Hematopoietic multipotent progenitor cell (in vitro differentiated cells): ENCODE results near the gene CD80. TPM values are rescaled to one million over a fixed set of nuclear protein-coding genes. Genes with fewer than 3 reads are reported as not detected.
"Not testable (repeated sequence)": the region's sequence is repeated elsewhere in the genome, so short reads cannot be mapped to it uniquely, and the experiment has no call there.

Experiments used
- DNase-seq, 3 donors: peaks; one replicate each; pipeline ENCODE4 v3.0.0-alpha.2; 2011 to 2015; ENCODE audit warnings: low read depth in 2 of 3, low spot score in 2 of 3
- total RNA-seq: library from RNA; depleted of rRNA; stranded (reverse); fragments of >200 nt; gene quantifications from one replicate; pipeline ENCODE4 v1.2.3, GENCODE V29; 2012

CD80 gene
- total RNA-seq, 1 donor, result 0.54 TPM

GRCh38 chr3:119585208-119585607 is 25.8 kb upstream of the CD80 start:
- no peak for DNase-seq

- no peak for DNase-seq
Observed at GRCh38 chr3:119582178-119582577, 22.8 kb upstream of the CD80 start.

GRCh38 chr3:119580067-119580760 is 20.8 kb upstream of the CD80 start:
- DNase-seq, result peak in 2 of 3 donors; percentile 42 to 71

GRCh38 chr3:119579366-119580066 is 20.1 kb upstream of the CD80 start, which contains the start of gene ADPRH:
TSS of gene ADPRH (plus strand) at chr3:119579492. CDS start at chr3:119582170, 2,678 bp downstream.
- peak in 2 of 3 donors; percentile 65 to 68 for DNase-seq

GRCh38 chr3:119575507-119575906 is 16.1 kb upstream of the CD80 start:
- no peak for DNase-seq

- DNase-seq, result no peak
Observed at GRCh38 chr3:119571688-119572087, 12.3 kb upstream of the CD80 start.

GRCh38 chr3:119571230-119571629 is 11.8 kb upstream of the CD80 start:
- no peak for DNase-seq

GRCh38 chr3:119570229-119570628 is 10.8 kb upstream of the CD80 start:
- DNase-seq, result peak in 2 of 3 donors; percentile 34 to 83

GRCh38 chr3:119569156-119569555 is 9.7 kb upstream of the CD80 start:
- DNase-seq, result no peak

- not testable (repeated sequence) for DNase-seq
Observed at GRCh38 chr3:119563334-119563733, 3.9 kb upstream of the CD80 start.

GRCh38 chr3:119562307-119562961 is 3.0 kb upstream of the CD80 start:
- peak in 2 of 3 donors; percentile 59 to 63 for DNase-seq

GRCh38 chr3:119560160-119560559 is 746 bp upstream of the CD80 start:
- no peak for DNase-seq

- no peak for DNase-seq
Observed at GRCh38 chr3:119558626-119559317, 642 bp downstream of the CD80 start.

- no peak for DNase-seq
Observed at GRCh38 chr3:119557877-119558269, 1.5 kb downstream of the CD80 start.

- no peak for DNase-seq
Observed at GRCh38 chr3:119557192-119557876, 2.1 kb downstream of the CD80 start.

GRCh38 chr3:119555929-119556328 is 3.5 kb downstream of the CD80 start:
- DNase-seq, result no peak

GRCh38 chr3:119555309-119555735 is 4.1 kb downstream of the CD80 start:
- DNase-seq, result peak in 1 of 3 donors; percentile 11

- no peak for DNase-seq
Observed at GRCh38 chr3:119553823-119554415, 5.5 kb downstream of the CD80 start.

- not testable (repeated sequence) for DNase-seq
Observed at GRCh38 chr3:119552928-119553327, 6.5 kb downstream of the CD80 start.

- DNase-seq, result no peak
Observed at GRCh38 chr3:119551598-119551997, 7.8 kb downstream of the CD80 start.
